Urinary bladder (tissue), 4 donors: ENCODE data around the gene CD79A. TPM values are rescaled to one million over a fixed set of nuclear protein-coding genes. Genes with fewer than 3 reads are reported as not detected.
"Not testable (repeated sequence)": the region's sequence is repeated elsewhere in the genome, so short reads cannot be mapped to it uniquely, and the experiment has no call there.

Source experiments
- DNase-seq: peaks from one replicate; pipeline ENCODE4 v3.0.0-alpha.2; 2015; ENCODE audit errors: extremely low spot score
- H3K27ac ChIP-seq: one replicate; pipeline ENCODE4 v1.5.1; 2013; ENCODE audit warnings: low read depth, mild to moderate bottlenecking, moderate library complexity
- H3K36me3 ChIP-seq: one replicate; pipeline ENCODE4 v1.6.1; 2013; ENCODE audit warnings: mild to moderate bottlenecking, moderate library complexity; ENCODE audit not compliant: insufficient read depth
- H3K4me1 ChIP-seq: one replicate; pipeline ENCODE4 v1.6.1; 2013; ENCODE audit warnings: mild to moderate bottlenecking, moderate library complexity; ENCODE audit not compliant: insufficient read depth
- H3K4me3 ChIP-seq: one replicate; pipeline ENCODE4 v1.5.1; 2013; ENCODE audit warnings: low read depth, low read length
- WGBS: extraction: QIAGEN DNeasy Blood & Tissue Kit; methylation state at CpG from one replicate; pipeline ENCODE4 v1.1.7; 2013; 5-methylcytosine and 5-hydroxymethylcytosine counted together
- polyA plus RNA-seq: library from polyadenylated mRNA; stranded (reverse); fragments of 200-250 nt; gene quantifications from one replicate; pipeline ENCODE4 v1.2.3, GENCODE V29; 2013
- total RNA-seq: library from RNA; depleted of rRNA; stranded (reverse); fragments of >200 nt; gene quantifications from one replicate; pipeline ENCODE4 v1.2.3, GENCODE V29; 2014
- donor health status: healthy with polysubstance abuse.
- donor health status: healthy.

Gene CD79A
- total and polyA plus RNA-seq, 2 donors = 0.37 to 0.80 TPM

GRCh38 chr19:41909706-41910105 lies 32.6 kb downstream of the CD79A start:
- Histone ChIP-seq H3K27ac (no peak overlapping the region), H3K36me3 (peaks cover 4% of the 10 kb centered on the region), H3K4me1 (no peaks in the 10 kb centered on the region), H3K4me3 (no peak overlapping the region)
- WGBS = 46% methylated on average over 13 of the region's 13 CpGs
- DNase-seq = no peak

DNA sequence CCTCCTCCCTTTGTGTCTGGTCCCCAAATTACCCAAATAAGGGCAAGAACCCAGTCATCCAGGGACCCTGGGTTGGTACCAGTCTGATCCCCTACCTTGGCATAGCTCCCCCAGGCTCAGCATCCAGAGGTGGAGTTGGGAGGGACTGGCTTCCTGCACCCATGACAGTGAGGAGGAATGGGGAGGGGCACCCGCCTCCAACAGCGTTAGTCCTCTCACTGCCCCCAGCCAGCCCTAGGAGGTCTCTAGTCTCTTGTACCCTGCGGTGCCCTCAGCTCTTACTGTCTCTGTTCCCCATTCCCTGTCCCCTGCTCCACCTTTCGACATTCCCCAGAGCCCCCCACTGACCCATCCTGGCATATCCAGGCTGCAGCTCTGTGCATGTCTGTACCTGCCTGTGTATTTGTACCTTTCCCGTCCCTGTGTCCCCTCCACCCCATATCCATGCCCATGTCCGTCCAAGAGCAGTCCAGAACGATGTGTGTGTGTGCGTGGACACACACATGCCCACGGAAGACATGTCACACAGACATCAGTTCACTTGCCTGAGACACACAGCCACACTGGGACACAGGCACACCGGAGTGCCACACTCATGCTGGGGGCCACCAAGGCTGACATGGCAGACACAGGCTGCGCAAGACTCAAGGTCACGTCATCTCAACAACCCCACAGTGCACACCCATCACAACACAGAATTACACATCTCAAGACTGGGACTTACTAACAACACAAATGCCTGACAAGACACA lies 33.3 kb downstream of the CD79A start:
- H3K27ac ChIP-seq = no peak overlapping the region
- H3K4me1 ChIP-seq = no peaks in the 10 kb centered on the region
- no peak for DNase-seq
- 58% methylated on average over 12 of the region's 12 CpGs for whole genome bisulfite sequencing
- peaks cover 4% of the 10 kb centered on the region for H3K36me3 ChIP-seq
- H3K4me3 ChIP-seq = no peak overlapping the region

- Histone ChIP-seq H3K27ac (no peak overlapping the region), H3K36me3 (peaks cover 4% of the 10 kb centered on the region), H3K4me1 (no peaks in the 10 kb centered on the region), H3K4me3 (no peak overlapping the region)
- DNase-seq = no peak
- 62% methylated on average over 13 of the region's 13 CpGs for WGBS
Measured at GRCh38 chr19:41910992-41911888, 34.2 kb downstream of the CD79A start.

- Histone ChIP-seq H3K4me3 (no peak overlapping the region), H3K27ac (no peak overlapping the region), H3K4me1 (no peaks in the 10 kb centered on the region), H3K36me3 (no peaks in the 10 kb centered on the region)
- 8% methylated on average over 29 of the region's 29 CpGs for WGBS
- DNase-seq = no peak
Measured at GRCh38 chr19:41911889-41912731, 35.0 kb downstream of the CD79A start.

GRCh38 chr19:41912899-41913537 lies 35.9 kb downstream of the CD79A start:
- H3K36me3 ChIP-seq = no peaks in the 10 kb centered on the region
- under 1% methylated on average over 51 of the region's 51 CpGs for WGBS
- no peaks in the 10 kb centered on the region for H3K4me1 ChIP-seq
- no peak for DNase-seq
- H3K27ac ChIP-seq = no peak overlapping the region
- no peak overlapping the region for H3K4me3 ChIP-seq

GRCh38 chr19:41913538-41914423 lies 36.7 kb downstream of the CD79A start:
- Histone ChIP-seq H3K36me3 (no peaks in the 10 kb centered on the region), H3K4me3 (no peak overlapping the region), H3K4me1 (no peaks in the 10 kb centered on the region), H3K27ac (no peak overlapping the region)
- DNase-seq = no peak
- 8% methylated on average over 21 of the region's 21 CpGs for WGBS

GRCh38 chr19:41914424-41914834 lies 37.4 kb downstream of the CD79A start:
- not testable (repeated sequence) for H3K27ac ChIP-seq, H3K36me3 ChIP-seq, H3K4me3 ChIP-seq, DNase-seq, H3K4me1 ChIP-seq
- WGBS = 1% methylated on average over 4 of the region's 5 CpGs

GRCh38 chr19:41915021-41915775 lies 38.1 kb downstream of the CD79A start:
- Histone ChIP-seq H3K36me3 (no peaks in the 10 kb centered on the region), H3K4me1 (no peaks in the 10 kb centered on the region), H3K4me3 (no peak overlapping the region), H3K27ac (no peak overlapping the region)
- WGBS = 4% methylated on average over 38 of the region's 38 CpGs
- no peak for DNase-seq

DNA sequence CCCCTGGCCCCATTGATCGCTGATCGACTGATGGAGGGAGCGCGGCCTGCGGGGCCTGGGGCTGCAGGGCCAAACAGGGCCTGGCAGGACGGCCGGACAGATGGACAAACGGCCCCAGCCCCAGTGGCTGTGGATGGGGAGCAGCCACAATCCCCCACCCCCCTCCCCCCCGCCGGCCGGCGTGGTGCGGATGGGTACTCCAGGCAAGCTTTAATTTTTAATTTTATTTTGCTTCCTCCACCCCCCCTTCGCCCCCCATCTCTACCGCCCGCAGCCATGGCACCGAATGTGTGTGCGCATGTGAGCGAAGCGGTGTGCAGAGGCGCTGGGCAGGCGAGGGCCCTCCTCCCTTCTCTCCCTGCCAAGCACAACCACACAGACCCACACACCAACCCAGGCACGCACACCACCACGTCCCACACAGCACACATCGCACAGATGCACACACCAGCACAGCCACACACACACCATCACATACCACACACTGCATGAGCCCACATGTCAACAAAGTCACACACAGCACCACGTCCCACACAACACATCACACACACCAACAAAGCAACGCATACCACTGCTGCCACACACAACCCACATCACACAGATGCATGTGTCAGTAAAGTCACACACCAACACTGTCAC lies 38.8 kb downstream of the CD79A start:
- no peaks in the 10 kb centered on the region for H3K4me1 ChIP-seq

GRCh38 chr19:41917676-41918075 lies 40.6 kb downstream of the CD79A start:
- no peak for DNase-seq
- WGBS = 50% methylated on average over 12 of the region's 12 CpGs

More for the DNA sequence above, 38.8 kb downstream of the CD79A start:
- DNase-seq = no peak
- Histone ChIP-seq H3K36me3 (no peaks in the 10 kb centered on the region), H3K27ac (no peak overlapping the region), H3K4me3 (no peak overlapping the region)
- 26% methylated on average over 27 of the region's 27 CpGs for WGBS

DNA sequence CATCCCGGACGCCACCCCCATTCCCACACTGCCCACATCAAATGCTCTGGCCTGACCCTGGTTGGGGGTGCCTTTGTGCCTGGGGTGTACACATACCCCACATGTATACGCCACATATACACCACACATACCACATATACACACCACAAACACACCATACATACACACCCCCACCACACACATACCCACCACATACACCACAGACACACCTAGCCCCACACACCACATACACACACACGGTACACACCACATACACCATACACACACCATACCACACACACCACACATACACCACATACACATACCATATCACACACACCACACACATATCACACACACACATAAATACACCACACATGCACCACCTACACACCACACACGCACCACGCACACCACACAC lies 41.0 kb downstream of the CD79A start:
- H3K36me3 ChIP-seq = no peaks in the 10 kb centered on the region
- DNase-seq = no peak
- WGBS = 83% methylated on average over 6 of the region's 6 CpGs
- H3K4me3 ChIP-seq = no peak overlapping the region
- H3K4me1 ChIP-seq = no peaks in the 10 kb centered on the region
- no peak overlapping the region for H3K27ac ChIP-seq

More at GRCh38 chr19:41917676-41918075, 40.6 kb downstream of the CD79A start:
- H3K36me3 ChIP-seq = no peaks in the 10 kb centered on the region
- H3K4me1 ChIP-seq = no peaks in the 10 kb centered on the region
- H3K4me3 ChIP-seq = no peak overlapping the region
- no peak overlapping the region for H3K27ac ChIP-seq
